K562 (cell line): ENCODE measurements around the gene ATP9B. TPM values are rescaled to one million over a fixed set of nuclear protein-coding genes. Genes with fewer than 3 reads are reported as not detected.

ENCODE experiments used
- ATAC-seq: fragments of 200-7000 bp; cut with Tn5 transposase; 3 replicates; pipeline ENCODE4 v1.9.1; 2020; ENCODE audit warnings: moderate library complexity
- BruUV-seq: library from RNA; stranded (reverse); fragments of 400-500 nt; replicated peaks from 2 replicates; lab custom pipeline; 2021; lab: Mats Ljungman, UMichigan
- CTCF ChIA-PET: fragments of 300-600 bp; formaldehyde crosslinking; extraction: SDS; loops from one replicate; lab custom pipeline; 2021; ENCODE audit warnings: low intra/inter-chr PET ratio; lab: Yijun Ruan, JAX
- POLR2A ChIA-PET: fragments of 300-600, 350-650 bp; sonication (Branson Sonifier 250); formaldehyde crosslinking; extraction: SDS; loops from one replicate; lab custom pipeline; 2021; ENCODE audit warnings: antibody characterized with exemption, inconsistent platforms; lab: Yijun Ruan, JAX
- DNase-seq, 4 experiments: peaks; one replicate each; pipeline versions ENCODE4 v3.0.0 to v3.0.0-alpha.2; 2011 to 2018; ENCODE audit warnings: low spot score in 3 of 4, mixed read lengths in 3 of 4; ENCODE audit errors: extremely low read depth in 1 of 4
- FAIRE-seq: peaks from 2 replicates; lab custom pipeline; 2011; peaks lifted over from hg19 to GRCh38; lab: Jason Lieb, UNC
- H2AFZ ChIP-seq: 2 replicates; pipeline ENCODE4 v1.6.0; 2011; ENCODE audit warnings: low read depth, low read length, control low read depth, inconsistent platforms
- H3K27ac ChIP-seq: fragments of 200-600 bp; 3 replicates; pipeline ENCODE4 v1.8.0; 2011; ENCODE audit warnings: low read depth, mild to moderate bottlenecking, control low read depth, inconsistent platforms, low read length, moderate library complexity, mixed read lengths; ENCODE audit errors: extremely low read depth
- H3K27me3 ChIP-seq, 2 experiments: fragments of 300-600 bp in 1 of 2; 2 replicates in 1 of 2; 3 replicates in 1 of 2; pipeline versions ENCODE4 v1.6.0 to v1.8.0; 2011; ENCODE audit warnings: inconsistent platforms in 2 of 2, low read length in 2 of 2, mild to moderate bottlenecking in 1 of 2, mixed read lengths in 1 of 2, moderate library complexity in 1 of 2; ENCODE audit not compliant: control insufficient read depth in 2 of 2, insufficient read depth in 2 of 2
- H3K36me3 ChIP-seq: fragments of 300-600 bp; 3 replicates; pipeline ENCODE4 v1.8.0; 2011; ENCODE audit warnings: mild to moderate bottlenecking, low read length, inconsistent platforms; ENCODE audit not compliant: control insufficient read depth, insufficient read depth
- H3K4me1 ChIP-seq, 2 experiments: fragments of 200-600 bp in 1 of 2; replicated peaks in 1 of 2; 2 replicates in 1 of 2; 3 replicates in 1 of 2; pipeline versions ENCODE4 v1.5.1 to v1.8.0; 2011; ENCODE audit warnings: inconsistent platforms in 2 of 2, low read length in 2 of 2, mild to moderate bottlenecking in 1 of 2, mixed read lengths in 1 of 2, moderate library complexity in 1 of 2; ENCODE audit not compliant: control insufficient read depth in 2 of 2, insufficient read depth in 2 of 2
- H3K4me2 ChIP-seq: 2 replicates; pipeline ENCODE4 v1.6.1; 2011; ENCODE audit warnings: low read length, control low read depth, inconsistent platforms, mixed read lengths; ENCODE audit not compliant: insufficient read depth
- H3K4me3 ChIP-seq: fragments of 200-600 bp; sonication (generic), shearing (Covaris generic); 2 replicates; pipeline ENCODE4 v1.5.1; 2016; ENCODE audit warnings: control low read depth, inconsistent platforms
- H3K79me2 ChIP-seq: fragments of 200-600 bp; 3 replicates; pipeline ENCODE4 v1.8.0; 2011; ENCODE audit warnings: low read length, inconsistent platforms; ENCODE audit not compliant: control insufficient read depth, insufficient read depth
- H3K9ac ChIP-seq, 2 experiments: 2 replicates each; pipeline versions ENCODE4 v1.6.0 to v1.6.1; 2011; ENCODE audit warnings: low read depth in 2 of 2, low read length in 2 of 2, control low read depth in 1 of 2, inconsistent platforms in 1 of 2, mild to moderate bottlenecking in 1 of 2, mixed read lengths in 1 of 2; ENCODE audit not compliant: insufficient read depth in 1 of 2
- H3K9me1 ChIP-seq: one replicate; pipeline ENCODE4 v1.6.0; 2011; ENCODE audit warnings: inconsistent platforms, mild to moderate bottlenecking, low read length, moderate library complexity; ENCODE audit not compliant: control insufficient read depth, insufficient read depth
- H3K9me3 ChIP-seq: replicated peaks from 2 replicates; pipeline ENCODE4 v1.5.1; 2011; ENCODE audit warnings: low read depth, low read length, inconsistent platforms; ENCODE audit not compliant: control insufficient read depth, insufficient read depth
- H4K20me1 ChIP-seq: replicated peaks from 2 replicates; pipeline ENCODE4 v1.6.1; 2011; ENCODE audit warnings: low read length, inconsistent platforms, mixed read lengths; ENCODE audit not compliant: control insufficient read depth, insufficient read depth
- CBX8 ChIP-seq: fragments of 200-600 bp; sonication (generic); IDR thresholded peaks from 2 replicates; pipeline ENCODE4 v1.6.1; 2012; ENCODE audit warnings: borderline replicate concordance, mixed run types, low read depth, mild to moderate bottlenecking, moderate library complexity, mixed read lengths, low read length, control low read depth, inconsistent platforms; ENCODE audit not compliant: poor library complexity, severe bottlenecking; ENCODE audit errors: extremely low read depth
- ELF4 ChIP-seq: fragments of 450-650 bp; formaldehyde crosslinking; IDR thresholded peaks from 2 replicates; pipeline ENCODE4 v1.4.0; 2022; ENCODE audit warnings: missing genetic modification characterization
- RBM15 ChIP-seq: fragments of 200-400 bp; formaldehyde crosslinking; IDR thresholded peaks from 2 replicates; pipeline ENCODE4 v1.6.1; 2018; ENCODE audit warnings: mild to moderate bottlenecking, low read length, moderate library complexity; ENCODE audit not compliant: insufficient read depth
- ZSCAN32 ChIP-seq: fragments of 450-650 bp; formaldehyde crosslinking; IDR thresholded peaks from 2 replicates; pipeline ENCODE4 v1.4.0; 2020; ENCODE audit warnings: mild to moderate bottlenecking, moderate library complexity
- WGBS: fragments of 100-300 bp; shearing (Covaris generic); methylation state at CpG from one replicate; pipeline ENCODE4 v1.1.6; 2016; ENCODE audit warnings: low coverage, mixed read lengths; ENCODE audit not compliant: insufficient coverage; ENCODE audit errors: missing lambda C conversion rate; 5-methylcytosine and 5-hydroxymethylcytosine counted together
- in situ Hi-C: fragments of 300-500 bp; cut with MboI; formaldehyde crosslinking; loops from 4 replicates; pipeline ENCODE4 v1.15.0; 2018; ENCODE audit warnings: inconsistent platforms, mixed read lengths
- intact Hi-C: fragments of 100-400 bp; cut with micrococcal nuclease; formaldehyde crosslinking; loops from 2 replicates; pipeline ENCODE4 v1.14.2; 2022
- polyA plus RNA-seq, 8 experiments: library from polyadenylated mRNA; depleted of rRNA in 4 of 8; stranded (reverse) in 5 of 8; unstranded in 3 of 8; fragments of >200 nt; fragmentation: Nextera tagmentation in 2 of 8; fragmentation: Illumina TruSeq in 1 of 8; extraction: Ambion mirVana in 2 of 8; extraction: Trizol in 1 of 8; gene quantifications; 2 replicates each; pipeline versions ENCODE4 v1.2.1 to v1.2.3, GENCODE V29; 2011 to 2014; ENCODE audit warnings: inconsistent platforms in 1 of 8, missing spikeins in 1 of 8
- total RNA-seq, 7 experiments: library from RNA; depleted of rRNA in 6 of 7; stranded (reverse); fragments of >200 nt in 6 of 7; fragmentation: Illumina TruSeq in 2 of 7; extraction: Trizol in 2 of 7; gene quantifications; 2 replicates each; pipeline versions ENCODE4 v1.2.1 to v1.2.3, GENCODE V29; 2011 to 2021; ENCODE audit warnings: low replicate concordance in 1 of 7
- TF ChIP-seq, protein P1 (sequence below): fragments of 250-450 bp; sonication (Bioruptor Pico); IDR thresholded peaks from 2 replicates; pipeline ENCODE4 v1.5.0; 2021

The ATP9B gene
- total and polyA plus RNA-seq, 9 of the 15 experiments (the other 6 are each of a cell fraction or from before 2014, with no cell fraction given): 0.66 to 13.2 (median 7.9) TPM

DNA sequence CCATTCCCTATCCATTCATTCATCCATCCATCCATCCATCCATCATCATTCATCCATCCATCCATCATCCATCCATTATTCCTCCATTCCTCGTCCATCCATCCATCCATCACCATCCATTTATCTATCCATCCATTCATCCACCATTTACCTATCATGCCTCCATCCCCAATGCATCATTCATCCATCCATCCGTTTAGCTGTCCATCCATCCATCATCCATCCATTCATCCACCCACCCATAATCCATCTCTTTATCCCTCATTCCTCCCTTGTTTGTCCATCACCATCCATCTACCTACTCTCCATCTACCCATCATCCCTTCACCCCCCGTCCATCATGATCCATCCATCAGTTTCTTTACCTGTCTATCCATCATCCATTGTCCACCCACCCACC lies 340.1 kb downstream of the ATP9B start:
- 69% methylated on average over 3 of the region's 3 CpGs for WGBS
- Histone ChIP-seq H4K20me1 (peaks cover 18% of the 10 kb centered on the region), H3K79me2 (peaks cover 35% of the 10 kb centered on the region), H2AFZ (no peak overlapping the region), H3K4me2 (no peak overlapping the region), H3K27ac (no peak overlapping the region), H3K27me3 (no peaks in the 10 kb centered on the region), H3K36me3 (peaks cover 9% of the 10 kb centered on the region; the same call in 2 of the 3 replicates), H3K9me1 (peaks cover 4% of the 10 kb centered on the region), H3K4me3 (no peak overlapping the region), H3K4me1 (peaks cover 12 to 36% of the 10 kb centered on the region in 2 experiments), H3K9ac (no peak overlapping the region), H3K9me3 (no peaks in the 10 kb centered on the region)
- POLR2A ChIA-PET: no interaction called here
- ATAC-seq: no peak
- no TSS peak for BruUV-seq
- no peak for DNase-seq
- intact Hi-C loops (no loop called here), in situ Hi-C loops (no loop called here)
- no peak for FAIRE-seq
- CTCF ChIA-PET: no interaction called here
- TF ChIP-seq, protein P1, sequence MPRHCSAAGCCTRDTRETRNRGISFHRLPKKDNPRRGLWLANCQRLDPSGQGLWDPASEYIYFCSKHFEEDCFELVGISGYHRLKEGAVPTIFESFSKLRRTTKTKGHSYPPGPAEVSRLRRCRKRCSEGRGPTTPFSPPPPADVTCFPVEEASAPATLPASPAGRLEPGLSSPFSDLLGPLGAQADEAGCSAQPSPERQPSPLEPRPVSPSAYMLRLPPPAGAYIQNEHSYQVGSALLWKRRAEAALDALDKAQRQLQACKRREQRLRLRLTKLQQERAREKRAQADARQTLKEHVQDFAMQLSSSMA (CRISPR knock-in tag): no peak
- TF ChIP-seq RBM15 (no peak), CBX8 (no peak), ZSCAN32 (CRISPR knock-in tag) (no peak), ELF4 (CRISPR knock-in tag) (no peak)
